SH-SY5Y (cell line): ENCODE results near the gene P3H3.

ENCODE experiments used
- GATA2 ChIP-seq: IDR thresholded peaks from 2 replicates; pipeline ENCODE4 v1.6.1; 2011; ENCODE audit warnings: mild to moderate bottlenecking, low read depth, low read length
- GATA3 ChIP-seq: IDR thresholded peaks from 2 replicates; pipeline ENCODE4 v1.6.1; 2011; ENCODE audit warnings: low read depth, mild to moderate bottlenecking, low read length, moderate library complexity

GRCh38 chr12:6782119-6782518 lies 46.1 kb upstream of the P3H3 start:
- TF ChIP-seq GATA3 (no peak), GATA2 (no peak)
